OCI-LY7 (cell line): ENCODE data around the gene TBC1D4. TPM values are rescaled to one million over a fixed set of nuclear protein-coding genes. Genes with fewer than 3 reads are reported as not detected.
"Not testable (repeated sequence)": the region's sequence is repeated elsewhere in the genome, so short reads cannot be mapped to it uniquely, and the experiment has no call there.

Source experiments
- BruUV-seq: library from RNA; stranded (reverse); fragments of 400-500 nt; replicated peaks from 2 replicates; lab custom pipeline; 2021; lab: Mats Ljungman, UMichigan
- CTCF ChIA-PET: fragments of 300-600 bp; sonication (Branson Sonifier 250); formaldehyde crosslinking; loops from one replicate; lab custom pipeline; 2022; ENCODE audit warnings: antibody characterized with exemption; ENCODE audit not compliant: unreplicated experiment; lab: Charles Lee
- POLR2A ChIA-PET: fragments of 300-600 bp; sonication (Branson Sonifier 250); formaldehyde crosslinking; loops from one replicate; lab custom pipeline; 2022; ENCODE audit warnings: antibody characterized with exemption; lab: Charles Lee
- DNase-seq: peaks from one replicate; pipeline ENCODE4 v3.0.0-alpha.2; 2015; ENCODE audit warnings: low spot score
- H2AFZ ChIP-seq: fragments of 200-600 bp; sonication (generic), shearing (Covaris generic); 2 replicates; pipeline ENCODE4 v1.6.1; 2014; ENCODE audit warnings: mild to moderate bottlenecking, antibody characterized with exemption, low read length, moderate library complexity
- H3K27ac ChIP-seq: fragments of 200-600 bp; sonication (generic); 2 replicates; pipeline ENCODE4 v1.5.1; 2014; ENCODE audit warnings: mixed run types, low read depth, mild to moderate bottlenecking, moderate library complexity, low read length, inconsistent platforms; ENCODE audit not compliant: poor library complexity, severe bottlenecking
- H3K36me3 ChIP-seq: fragments of 200-600 bp; sonication (generic); 2 replicates; pipeline ENCODE4 v1.6.1; 2014; ENCODE audit warnings: mild to moderate bottlenecking, antibody characterized with exemption, low read length, moderate library complexity, mixed read lengths; ENCODE audit not compliant: insufficient read depth
- H3K4me1 ChIP-seq: fragments of 200-600 bp; sonication (generic); 2 replicates; pipeline ENCODE4 v1.5.1; 2014; ENCODE audit warnings: mild to moderate bottlenecking, low read length; ENCODE audit not compliant: insufficient read depth, poor library complexity, severe bottlenecking
- H3K4me2 ChIP-seq: fragments of 200-600 bp; sonication (generic); 2 replicates; pipeline ENCODE4 v1.6.1; 2014; ENCODE audit warnings: mild to moderate bottlenecking, low read length
- H3K4me3 ChIP-seq: fragments of 200-600 bp; sonication (generic); 2 replicates; pipeline ENCODE4 v1.5.1; 2014; ENCODE audit warnings: mild to moderate bottlenecking, low read depth, low read length; ENCODE audit not compliant: poor library complexity, severe bottlenecking
- H3K79me2 ChIP-seq: fragments of 200-600 bp; sonication (generic); 2 replicates; pipeline ENCODE4 v1.6.1; 2016; ENCODE audit warnings: low read depth, mild to moderate bottlenecking, low read length, moderate library complexity, mixed read lengths; ENCODE audit not compliant: insufficient read depth
- H3K9me2 ChIP-seq: fragments of 200-600 bp; sonication (generic); 2 replicates; pipeline ENCODE4 v1.6.1; 2016; ENCODE audit warnings: mild to moderate bottlenecking, low read length, mixed read lengths; ENCODE audit not compliant: insufficient read depth
- H3K9me3 ChIP-seq: fragments of 200-600 bp; sonication (generic); 2 replicates; pipeline ENCODE4 v1.6.1; 2014; ENCODE audit warnings: mild to moderate bottlenecking, mixed run types, low read length, mixed read lengths
- H4K20me1 ChIP-seq: fragments of 200-600 bp; sonication (generic); 2 replicates; pipeline ENCODE4 v1.6.1; 2014; ENCODE audit warnings: mild to moderate bottlenecking, antibody characterized with exemption, low read length, moderate library complexity, mixed read lengths; ENCODE audit not compliant: insufficient read depth
- EZH2phosphoT487 ChIP-seq: fragments of 200-600 bp; sonication (generic); IDR thresholded peaks from 2 replicates; pipeline ENCODE4 v1.6.1; 2018; ENCODE audit warnings: low read depth, borderline replicate concordance, mild to moderate bottlenecking, mixed run types, antibody characterized with exemption, low read length, moderate library complexity, mixed read lengths
- intact Hi-C: fragments of 100-400 bp; cut with micrococcal nuclease; formaldehyde crosslinking; loops from one replicate; pipeline ENCODE4 v1.10.0; 2022; ENCODE audit not compliant: unreplicated experiment
- total RNA-seq, 2 experiments: library from RNA; depleted of rRNA in 1 of 2; stranded (reverse); fragments of >200 nt in 1 of 2; shearing (Covaris generic) in 1 of 2; gene quantifications; 2 replicates each; pipeline ENCODE4 v1.2.3, GENCODE V29; 2014 to 2022
- TF ChIP-seq, protein P1 (sequence below): fragments of 200-600 bp; sonication (generic); conservative IDR thresholded peaks from 2 replicates; pipeline ENCODE4 v1.5.1; 2014; ENCODE audit warnings: mild to moderate bottlenecking, antibody characterized with exemption, low read length, moderate library complexity, mixed read lengths

Gene TBC1D4
- total RNA-seq, 2 experiments from 2014 or later, result 21.7 to 24.3 TPM

DNA sequence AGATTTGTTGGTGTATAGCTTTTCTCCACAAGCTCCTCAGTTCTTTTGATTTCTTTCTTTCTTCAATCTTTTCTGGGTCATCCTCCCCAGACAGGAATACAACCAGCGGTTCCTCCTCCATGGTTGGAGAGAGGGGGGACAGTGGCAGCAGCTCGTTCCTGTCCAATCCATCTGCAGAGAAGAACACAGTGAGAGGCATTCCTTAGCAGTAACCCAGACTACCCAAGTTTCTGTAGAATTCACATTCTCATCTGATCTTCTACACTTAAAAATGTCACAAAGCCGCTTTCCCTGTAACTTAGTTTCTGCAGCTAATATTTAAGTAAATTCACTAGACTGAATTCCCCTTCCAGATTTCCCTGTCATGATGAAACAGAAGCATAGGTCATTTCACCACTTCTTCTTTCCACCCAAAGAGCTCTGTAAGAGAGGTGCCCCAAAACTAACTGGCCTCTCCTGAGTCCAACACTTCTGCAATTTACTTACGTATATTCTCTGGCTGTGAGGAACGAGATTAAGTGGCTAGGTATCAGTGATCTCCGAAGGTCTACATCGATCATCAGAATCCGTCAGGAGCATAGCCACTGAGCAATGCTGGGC lies 171.9 kb downstream of the TBC1D4 start:
- no TSS peak for BruUV-seq
- ChIA-PET POLR2A (interaction anchor here (1.0 kb wide), 1 partner anchor 9 kb away, joined by 5 read pairs; no protein-coding TSS in a partner anchor), CTCF (no interaction called here)
- H3K4me1 ChIP-seq, result no peaks in the 10 kb centered on the region
- no peak overlapping the region for H3K4me3 ChIP-seq
- TF ChIP-seq, protein P1, sequence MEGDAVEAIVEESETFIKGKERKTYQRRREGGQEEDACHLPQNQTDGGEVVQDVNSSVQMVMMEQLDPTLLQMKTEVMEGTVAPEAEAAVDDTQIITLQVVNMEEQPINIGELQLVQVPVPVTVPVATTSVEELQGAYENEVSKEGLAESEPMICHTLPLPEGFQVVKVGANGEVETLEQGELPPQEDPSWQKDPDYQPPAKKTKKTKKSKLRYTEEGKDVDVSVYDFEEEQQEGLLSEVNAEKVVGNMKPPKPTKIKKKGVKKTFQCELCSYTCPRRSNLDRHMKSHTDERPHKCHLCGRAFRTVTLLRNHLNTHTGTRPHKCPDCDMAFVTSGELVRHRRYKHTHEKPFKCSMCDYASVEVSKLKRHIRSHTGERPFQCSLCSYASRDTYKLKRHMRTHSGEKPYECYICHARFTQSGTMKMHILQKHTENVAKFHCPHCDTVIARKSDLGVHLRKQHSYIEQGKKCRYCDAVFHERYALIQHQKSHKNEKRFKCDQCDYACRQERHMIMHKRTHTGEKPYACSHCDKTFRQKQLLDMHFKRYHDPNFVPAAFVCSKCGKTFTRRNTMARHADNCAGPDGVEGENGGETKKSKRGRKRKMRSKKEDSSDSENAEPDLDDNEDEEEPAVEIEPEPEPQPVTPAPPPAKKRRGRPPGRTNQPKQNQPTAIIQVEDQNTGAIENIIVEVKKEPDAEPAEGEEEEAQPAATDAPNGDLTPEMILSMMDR, result no peak
- TF ChIP-seq EZH2phosphoT487, result no peak
- no peaks in the 10 kb centered on the region for H3K9me2 ChIP-seq
- H3K36me3 ChIP-seq, result peaks cover 25% of the 10 kb centered on the region
- intact Hi-C loops, result no loop called here
- no peaks in the 10 kb centered on the region for H3K9me3 ChIP-seq
- no peak overlapping the region for H2AFZ ChIP-seq
- H4K20me1 ChIP-seq, result no peaks in the 10 kb centered on the region
- no peak overlapping the region for H3K27ac ChIP-seq
- DNase-seq, result no peak
- H3K4me2 ChIP-seq, result no peak overlapping the region
- no peaks in the 10 kb centered on the region for H3K79me2 ChIP-seq

DNA sequence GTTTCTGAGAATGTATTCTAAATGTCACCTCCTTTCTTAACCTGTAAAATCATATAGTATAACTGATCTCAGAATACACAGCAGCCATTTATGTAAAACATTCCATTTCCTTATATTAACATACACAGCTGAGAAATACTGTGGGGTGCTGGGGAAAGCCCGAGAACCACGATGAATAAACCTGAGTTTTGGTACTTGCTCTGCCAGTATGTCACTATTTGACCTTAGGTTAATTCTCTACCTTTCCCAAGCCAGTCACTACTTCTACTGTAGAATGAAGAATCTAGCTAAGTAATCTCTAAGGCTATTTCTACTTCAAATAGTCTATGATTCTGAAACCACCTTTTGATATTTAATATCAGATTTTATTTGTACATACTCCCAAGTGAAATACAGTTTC lies 173.7 kb downstream of the TBC1D4 start:
- Histone ChIP-seq H4K20me1 (no peaks in the 10 kb centered on the region), H3K4me2 (no peak overlapping the region), H3K4me3 (no peak overlapping the region), H3K9me2 (no peaks in the 10 kb centered on the region), H3K79me2 (no peaks in the 10 kb centered on the region), H2AFZ (no peak overlapping the region), H3K36me3 (peaks cover 36% of the 10 kb centered on the region), H3K27ac (no peak overlapping the region), H3K4me1 (no peaks in the 10 kb centered on the region), H3K9me3 (no peaks in the 10 kb centered on the region)
- TF ChIP-seq, protein P1, result no peak
- TF ChIP-seq EZH2phosphoT487, result no peak
- no peak for DNase-seq
- CTCF ChIA-PET, result no interaction called here
- no TSS peak for BruUV-seq
- POLR2A ChIA-PET, result no interaction called here
- intact Hi-C loops, result no loop called here

DNA sequence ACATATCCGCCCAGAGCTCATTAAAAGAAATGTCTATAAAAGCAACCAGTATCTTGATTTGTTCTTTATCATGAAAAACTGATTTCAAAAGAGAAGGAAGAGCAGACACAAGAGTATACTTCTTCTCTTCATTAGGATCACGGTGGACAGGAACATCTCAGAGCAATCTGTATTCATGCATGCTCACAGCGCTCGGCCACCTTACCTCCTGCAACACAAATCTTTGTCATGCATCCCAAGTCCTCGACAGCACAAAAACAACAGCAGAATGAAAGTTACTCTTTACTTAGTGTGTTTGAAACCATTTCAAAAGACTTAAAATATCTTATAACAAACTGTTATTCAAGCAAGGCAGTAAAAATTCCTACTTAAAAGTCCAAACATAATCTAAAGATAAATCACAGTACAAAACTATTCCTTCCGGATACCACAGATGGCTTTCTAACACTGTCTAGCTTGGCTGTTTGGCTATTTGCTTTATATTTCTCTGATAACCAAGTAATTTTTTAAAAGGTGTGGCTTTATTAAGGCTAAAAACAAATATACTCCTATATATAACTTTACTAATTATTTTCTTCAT lies 174.5 kb downstream of the TBC1D4 start:
- CTCF ChIA-PET, result no interaction called here
- Histone ChIP-seq H4K20me1 (no peaks in the 10 kb centered on the region), H3K4me1 (no peaks in the 10 kb centered on the region), H3K9me2 (no peaks in the 10 kb centered on the region), H3K4me3 (no peak overlapping the region), H3K27ac (no peak overlapping the region), H3K9me3 (no peaks in the 10 kb centered on the region), H2AFZ (no peak overlapping the region), H3K79me2 (no peaks in the 10 kb centered on the region), H3K36me3 (peaks cover 36% of the 10 kb centered on the region), H3K4me2 (no peak overlapping the region)
- no TSS peak for BruUV-seq
- TF ChIP-seq, protein P1, result no peak
- no peak for TF ChIP-seq EZH2phosphoT487
- POLR2A ChIA-PET, result interaction anchor here (0.9 to 1.1 kb wide), 2 partner anchors 15 to 22 kb away, joined by 3 read pairs; no protein-coding TSS in a partner anchor
- no peak for DNase-seq
- intact Hi-C loops, result no loop called here

GRCh38 chr13:75306967-75307366 lies 175.0 kb downstream of the TBC1D4 start:
- H3K9me3 ChIP-seq, H4K20me1 ChIP-seq, BruUV-seq, H3K27ac ChIP-seq, H3K4me2 ChIP-seq, H3K4me1 ChIP-seq, CTCF ChIA-PET, intact Hi-C loops, H3K79me2 ChIP-seq, H3K4me3 ChIP-seq, H2AFZ ChIP-seq, H3K9me2 ChIP-seq, DNase-seq: not testable (repeated sequence)
- H3K36me3 ChIP-seq, result peaks cover 36% of the 10 kb centered on the region
- POLR2A ChIA-PET, result interaction anchor here (0.9 to 1.1 kb wide), 2 partner anchors 15 to 22 kb away, joined by 3 read pairs; no protein-coding TSS in a partner anchor
